ENCODE data around the gene NOXA1. TPM values are rescaled to one million over a fixed set of nuclear protein-coding genes. Genes with fewer than 3 reads are reported as not detected.

NOXA1 gene
- total and polyA plus RNA-seq, 2 of the 8 experiments (the other 6 are each of a cell fraction or from before 2014, with no cell fraction given), result 0.34 to 0.91 TPM

DNA sequence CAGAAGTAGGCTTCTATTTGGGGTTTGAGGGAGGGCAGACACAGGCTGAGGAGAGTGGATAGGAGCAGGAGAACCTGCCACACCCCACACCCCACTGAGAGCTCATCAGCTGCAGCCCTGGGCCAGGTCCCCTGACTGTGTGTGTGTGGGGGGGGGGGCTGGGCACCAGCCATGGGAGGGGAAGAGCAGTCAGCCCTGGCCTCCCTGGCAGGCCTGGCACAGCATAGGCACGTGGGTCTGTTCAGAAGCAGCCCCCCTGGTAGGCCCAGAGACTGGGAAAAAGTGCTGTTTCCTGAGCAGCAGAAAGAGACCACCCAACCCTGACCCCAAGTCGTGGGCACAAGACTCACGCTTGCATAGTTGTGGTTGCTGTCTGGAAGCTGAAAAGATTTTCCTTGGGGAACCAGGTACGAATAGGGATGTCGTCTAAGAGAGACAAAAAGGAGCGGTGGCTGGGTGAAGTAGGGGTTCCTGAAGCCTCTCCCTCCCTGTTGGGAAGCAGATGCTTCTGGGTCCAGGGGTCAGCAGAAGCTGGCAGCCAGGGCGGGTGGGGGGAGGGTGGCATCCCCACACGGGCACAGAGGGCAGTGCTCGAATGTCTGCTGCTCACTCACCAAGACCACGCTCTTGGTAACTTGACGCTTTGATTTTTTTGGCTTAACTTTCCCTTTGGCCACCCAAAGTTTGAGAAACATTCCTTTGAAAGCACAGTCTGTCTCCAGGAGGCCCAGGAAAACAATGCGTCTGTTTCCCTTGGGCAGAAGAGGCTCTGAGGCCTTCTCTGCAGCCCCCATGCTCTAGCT lies 33.1 kb downstream of the NOXA1 start (continued):
- TF ChIP-seq, protein P1, sequence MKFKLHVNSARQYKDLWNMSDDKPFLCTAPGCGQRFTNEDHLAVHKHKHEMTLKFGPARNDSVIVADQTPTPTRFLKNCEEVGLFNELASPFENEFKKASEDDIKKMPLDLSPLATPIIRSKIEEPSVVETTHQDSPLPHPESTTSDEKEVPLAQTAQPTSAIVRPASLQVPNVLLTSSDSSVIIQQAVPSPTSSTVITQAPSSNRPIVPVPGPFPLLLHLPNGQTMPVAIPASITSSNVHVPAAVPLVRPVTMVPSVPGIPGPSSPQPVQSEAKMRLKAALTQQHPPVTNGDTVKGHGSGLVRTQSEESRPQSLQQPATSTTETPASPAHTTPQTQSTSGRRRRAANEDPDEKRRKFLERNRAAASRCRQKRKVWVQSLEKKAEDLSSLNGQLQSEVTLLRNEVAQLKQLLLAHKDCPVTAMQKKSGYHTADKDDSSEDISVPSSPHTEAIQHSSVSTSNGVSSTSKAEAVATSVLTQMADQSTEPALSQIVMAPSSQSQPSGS (IDR thresholded peaks at IDR 0.05; ENCODE audit: low read length), result no peak
- no peak for TF ChIP-seq CHD2 (IDR thresholded peaks at IDR 0.05; ENCODE audit: low read length)
